GM19397 (cell line): Measurements from ENCODE around the gene CPD.
"Not testable (repeated sequence)": the region's sequence is repeated elsewhere in the genome, so short reads cannot be mapped to it uniquely, and the experiment has no call there.

Experiments
- ATAC-seq: cut with Tn5 transposase; IDR thresholded peaks from one replicate; pipeline ENCODE4 v1.9.1; 2021; ENCODE audit warnings: mild to moderate bottlenecking, moderate library complexity; ENCODE audit not compliant: unreplicated experiment

The CPD gene

GRCh38 chr17:30381340-30381659 lies 2.6 kb downstream of the CPD start:
- ATAC-seq = no peak

GRCh38 chr17:30382345-30382744 lies 3.6 kb downstream of the CPD start:
- no peak for ATAC-seq

GRCh38 chr17:30388321-30389179 lies 9.8 kb downstream of the CPD start:
- ATAC-seq = no peak

GRCh38 chr17:30389756-30390300 lies 11.1 kb downstream of the CPD start:
- ATAC-seq = no peak

- no peak for ATAC-seq
Measured at GRCh38 chr17:30391534-30391933, 12.8 kb downstream of the CPD start.

- ATAC-seq = no peak
Measured at GRCh38 chr17:30393491-30393890, 14.8 kb downstream of the CPD start.

GRCh38 chr17:30393911-30394867 lies 15.5 kb downstream of the CPD start:
- ATAC-seq = no peak

GRCh38 chr17:30395398-30396022 lies 16.8 kb downstream of the CPD start:
- ATAC-seq = no peak

- no peak for ATAC-seq
Measured at GRCh38 chr17:30396129-30396528, 17.4 kb downstream of the CPD start.

- ATAC-seq = no peak
Measured at GRCh38 chr17:30396612-30397011, 17.9 kb downstream of the CPD start.

GRCh38 chr17:30398328-30399041 lies 19.8 kb downstream of the CPD start:
- no peak for ATAC-seq

GRCh38 chr17:30401097-30401496 lies 22.4 kb downstream of the CPD start:
- ATAC-seq = no peak

GRCh38 chr17:30405161-30405560 lies 26.4 kb downstream of the CPD start:
- no peak for ATAC-seq

- not testable (repeated sequence) for ATAC-seq
Measured at GRCh38 chr17:30410627-30411026, 31.9 kb downstream of the CPD start.

- not testable (repeated sequence) for ATAC-seq
Measured at GRCh38 chr17:30412008-30412496, 33.3 kb downstream of the CPD start.

GRCh38 chr17:30413109-30413508 lies 34.4 kb downstream of the CPD start:
- no peak for ATAC-seq

GRCh38 chr17:30414486-30414885 lies 35.8 kb downstream of the CPD start:
- ATAC-seq = no peak

- ATAC-seq = no peak
Measured at GRCh38 chr17:30415491-30415890, 36.8 kb downstream of the CPD start.

GRCh38 chr17:30418070-30418469 lies 39.3 kb downstream of the CPD start:
- ATAC-seq = not testable (repeated sequence)

- ATAC-seq = no peak
Measured at GRCh38 chr17:30421592-30421991, 42.9 kb downstream of the CPD start.
